Measurements from ENCODE around the gene KRI1. TPM values are rescaled to one million over a fixed set of nuclear protein-coding genes. Genes with fewer than 3 reads are reported as not detected.

KRI1 gene
- total RNA-seq, 1 experiment from 2014 or later: 57.4 TPM

- no peak overlapping the region for H2AFZ ChIP-seq (ENCODE audit: low read length)
- H3K4me1 ChIP-seq (ENCODE audit: insufficient read depth, low read length): no peaks in the 10 kb centered on the region
- H2BK15ac ChIP-seq (ENCODE audit: low read depth, low read length): no peak overlapping the region
- no peaks in the 10 kb centered on the region for H4K20me1 ChIP-seq (ENCODE audit: control insufficient read depth, insufficient read depth, insufficient read length)
- no peak overlapping the region for H3K4ac ChIP-seq (ENCODE audit: low read depth, low read length)
- no peak overlapping the region for H3K9ac ChIP-seq (ENCODE audit: extremely low read depth, insufficient read length, low read length)
- H2BK20ac ChIP-seq (ENCODE audit: low read depth, low read length, poor library complexity, severe bottlenecking): no peak overlapping the region
- H4K91ac ChIP-seq (ENCODE audit: insufficient read length, low read depth, low read length): no peak overlapping the region
- H3K56ac ChIP-seq (ENCODE audit: insufficient read length, low read depth, low read length): no peak overlapping the region
- no peak overlapping the region for H4K8ac ChIP-seq (replicated peaks; ENCODE audit: insufficient read length, low read depth, low read length)
- WGBS (ENCODE audit: extremely low coverage, insufficient read length, low lambda C conversion rate): no CpG with 5 or more reads among the region's 15 CpGs
- H3K4me2 ChIP-seq (ENCODE audit: insufficient read depth, insufficient read length, low read length): no peak overlapping the region
- TF ChIP-seq CTCF (conservative IDR thresholded peaks at IDR 0.05): peak; percentile 90
- no peak overlapping the region for H3K23ac ChIP-seq (ENCODE audit: insufficient read length, low read depth, low read length)
- Mint-ChIP-seq H3K27me3 (ENCODE audit: low read depth) (no peaks in the 10 kb centered on the region; the same call in 1 of the 2 replicates), H3K4me1 (peaks cover 1 to 4% of the 10 kb centered on the region in 2 experiments; a peak in 2 of 4 replicates), H3K4me3 (no peak overlapping the region; a peak in 1 of 5 replicates), H3K9me3 (no peaks in the 10 kb centered on the region; a peak in 1 of 5 replicates), H3K36me3 (ENCODE audit: insufficient read depth in 1 of 3, low read depth in 3 of 3) (peaks cover 7 to 10% (median 8%) of the 10 kb centered on the region in 3 experiments; a peak in 6 of 7 replicates), H3K27ac (peak overlapping the region in 1 of 3 experiments; percentile 15; a peak in 1 of 7 replicates)
- no peaks in the 10 kb centered on the region for H3K79me1 ChIP-seq (ENCODE audit: insufficient read depth, low read depth, low read length, poor library complexity, severe bottlenecking)
- no peak overlapping the region for H2BK120ac ChIP-seq (ENCODE audit: low read depth, low read length, poor library complexity, severe bottlenecking)
- DNase-seq: peak; percentile 74
- H2AK5ac ChIP-seq (ENCODE audit: insufficient read length, low read length): no peak overlapping the region
- H3K9me3 ChIP-seq (ENCODE audit: control insufficient read depth, low read depth, low read length): no peaks in the 10 kb centered on the region
- H3T11ph ChIP-seq (ENCODE audit: low read length): no peak overlapping the region
- peaks cover 7% of the 10 kb centered on the region for H3K23me2 ChIP-seq (ENCODE audit: insufficient read length, low read depth, low read length, poor library complexity, severe bottlenecking)
- no peak overlapping the region for H3K27ac ChIP-seq (ENCODE audit: insufficient read length, low read depth, low read length)
- peaks cover 7% of the 10 kb centered on the region; the same call in 1 of the 2 replicates for H3K27me3 ChIP-seq (ENCODE audit: insufficient read depth, low read length)
- no peak overlapping the region for H2BK12ac ChIP-seq (ENCODE audit: insufficient read length, low read depth, low read length)
- H4K5ac ChIP-seq (ENCODE audit: insufficient read length, low read depth, low read length): no peak overlapping the region
- H3K18ac ChIP-seq (ENCODE audit: insufficient read length, low read depth, low read length): no peak overlapping the region
- H3K14ac ChIP-seq (ENCODE audit: insufficient read depth, low read length): no peak overlapping the region
- no peaks in the 10 kb centered on the region for H3K79me2 ChIP-seq (ENCODE audit: insufficient read depth, low read length)
- H2BK5ac ChIP-seq (ENCODE audit: insufficient read length, low read length): no peak overlapping the region
These were observed 55.5 kb downstream of the KRI1 start for GRCh38 chr19:10510301-10510802.
